ENCODE results near the gene ARRDC5.
"Not testable (repeated sequence)": the region's sequence is repeated elsewhere in the genome, so short reads cannot be mapped to it uniquely, and the experiment has no call there.

Gene ARRDC5

GRCh38 chr19:4849019-4849418, 53.7 kb downstream of the ARRDC5 start:
- TF ChIP-seq CTCF (IDR thresholded peaks at IDR 0.05; ENCODE audit: borderline replicate concordance, insufficient read depth, low read depth, low read length): no peak
- H3K4me3 ChIP-seq (ENCODE audit: low read depth, low read length): no peak overlapping the region

DNA sequence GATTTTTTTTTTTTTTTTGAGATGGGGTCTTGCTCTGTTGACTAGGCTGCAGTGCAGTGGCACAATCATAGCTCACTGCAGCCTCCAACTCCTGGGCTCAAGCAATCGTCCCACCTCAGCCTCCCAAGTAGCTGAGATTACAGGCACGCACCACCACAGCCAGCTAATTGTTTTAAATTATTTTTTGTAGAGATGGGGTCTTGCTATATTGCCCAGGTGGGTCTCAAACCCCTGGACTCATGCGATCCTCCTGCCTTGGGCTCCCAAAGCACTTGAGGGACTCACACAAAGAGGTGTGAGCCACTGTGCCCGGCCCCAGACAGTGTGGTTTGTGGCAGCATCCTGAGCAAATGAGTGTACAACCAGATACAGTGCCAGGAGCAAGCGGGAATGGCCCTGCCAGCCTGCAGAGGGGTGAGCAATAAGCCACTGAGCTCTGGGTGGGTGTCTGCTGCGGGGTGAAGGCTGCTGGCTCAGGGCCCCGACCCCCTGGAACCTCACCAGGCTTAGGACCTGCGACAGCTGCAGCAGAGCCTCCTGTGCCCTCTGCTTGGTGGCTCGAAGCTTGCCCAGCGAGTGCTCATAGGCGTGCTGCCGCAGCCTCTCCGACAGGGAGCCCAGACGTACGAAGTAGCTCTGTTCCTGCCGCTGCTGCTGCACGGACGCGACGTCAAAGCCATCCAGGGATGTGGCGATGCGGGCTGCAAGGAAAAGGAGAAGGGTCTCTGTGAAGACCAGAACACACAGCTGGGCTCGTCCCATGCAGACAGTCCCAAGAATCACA, 55.3 kb downstream of the ARRDC5 start:
- H3K4me3 ChIP-seq (ENCODE audit: low read depth, low read length): no peak overlapping the region
- no peak for TF ChIP-seq CTCF (IDR thresholded peaks at IDR 0.05; ENCODE audit: borderline replicate concordance, insufficient read depth, low read depth, low read length)

DNA sequence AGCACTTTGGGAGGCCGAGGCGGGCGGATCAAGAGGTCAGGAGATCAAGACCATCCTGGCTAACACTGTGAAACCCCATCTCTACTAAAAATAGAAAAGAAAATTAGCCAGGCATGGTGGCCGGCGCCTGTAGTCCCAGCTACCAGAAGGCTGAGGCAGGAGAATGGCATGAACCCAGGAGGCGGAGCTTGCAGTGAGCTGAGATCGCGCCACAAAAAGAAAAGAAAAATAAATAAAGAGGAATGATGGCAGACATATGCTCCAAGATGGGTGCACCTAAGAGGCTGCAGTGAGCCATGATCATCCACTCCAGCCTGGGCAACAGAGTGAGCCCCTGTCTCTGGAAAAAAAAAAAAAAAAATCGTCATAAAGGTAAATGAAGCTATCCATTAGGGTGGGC, 56.7 kb downstream of the ARRDC5 start:
- not testable (repeated sequence) for H3K4me3 ChIP-seq (ENCODE audit: low read depth, low read length)

- no peak overlapping the region for H3K4me3 ChIP-seq (ENCODE audit: low read depth, low read length)
- no peak for TF ChIP-seq CTCF (IDR thresholded peaks at IDR 0.05; ENCODE audit: borderline replicate concordance, insufficient read depth, low read depth, low read length)
Observed at GRCh38 chr19:4844348-4845179, 58.1 kb downstream of the ARRDC5 start.

DNA sequence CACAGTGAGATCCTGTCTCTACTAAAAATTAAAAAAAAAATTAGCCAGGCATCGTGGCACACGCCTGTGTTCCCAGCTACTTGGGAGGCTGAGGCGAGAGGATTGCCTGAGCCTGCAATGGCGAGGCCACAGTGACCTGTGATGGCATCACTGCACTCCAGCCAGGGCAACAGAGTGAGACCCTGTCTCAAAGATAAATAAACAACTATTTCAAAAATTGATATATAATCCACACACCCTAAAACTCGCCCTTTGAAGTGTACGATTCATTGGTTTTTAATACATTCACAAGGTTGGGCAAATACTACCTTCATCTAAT, 59.1 kb downstream of the ARRDC5 start:
- no peak for TF ChIP-seq CTCF (IDR thresholded peaks at IDR 0.05; ENCODE audit: borderline replicate concordance, insufficient read depth, low read depth, low read length)

More for the DNA sequence above, 59.1 kb downstream of the ARRDC5 start:
- no peak overlapping the region for H3K4me3 ChIP-seq (ENCODE audit: low read depth, low read length)

Measured in GM12875 (cell line).